Caco-2 (cell line): ENCODE results near the gene ATF4. TPM values are rescaled to one million over a fixed set of nuclear protein-coding genes. Genes with fewer than 3 reads are reported as not detected.

ENCODE experiments used
- BruUV-seq: library from RNA; stranded (reverse); fragments of 400-500 nt; replicated peaks from 2 replicates; lab custom pipeline; 2021; lab: Mats Ljungman, UMichigan
- CTCF ChIA-PET: fragments of 300-600 bp; sonication (Branson Sonifier 250); formaldehyde crosslinking; loops from one replicate; lab custom pipeline; 2022; ENCODE audit warnings: antibody characterized with exemption; lab: Charles Lee
- POLR2A ChIA-PET: fragments of 300-600 bp; sonication (Branson Sonifier 250); formaldehyde crosslinking; loops from one replicate; lab custom pipeline; 2022; ENCODE audit warnings: antibody characterized with exemption; lab: Charles Lee
- DNase-seq, 2 experiments: peaks; one replicate each; pipeline versions ENCODE4 v3.0.0 to v3.0.0-alpha.2; 2020 to 2022
- H3K27me3 ChIP-seq: replicated peaks from 2 replicates; pipeline ENCODE4 v1.6.0; 2011; ENCODE audit warnings: low read length; ENCODE audit not compliant: control insufficient read depth, insufficient read depth
- H3K36me3 ChIP-seq: 2 replicates; pipeline ENCODE4 v1.5.1; 2011; ENCODE audit warnings: low read length; ENCODE audit not compliant: control insufficient read depth, insufficient read depth
- H3K4me1 ChIP-seq: fragments of 250-450 bp; sonication (Bioruptor Pico); 2 replicates; pipeline ENCODE4 v1.5.1; 2020; ENCODE audit warnings: mild to moderate bottlenecking
- H3K4me3 ChIP-seq: 2 replicates; pipeline ENCODE4 v1.5.1; 2011; ENCODE audit warnings: low read depth, mild to moderate bottlenecking, control low read depth, low read length
- H3K9me3 ChIP-seq: fragments of 250-450 bp; sonication (Bioruptor Pico); 2 replicates; pipeline ENCODE4 v1.5.1; 2020; ENCODE audit warnings: mild to moderate bottlenecking, moderate library complexity
- H3K27ac Mint-ChIP-seq: one replicate; pipeline ENCODE4 v1.8.0; 2022; ENCODE audit warnings: mixed read lengths; ENCODE audit not compliant: unreplicated experiment
- H3K27me3 Mint-ChIP-seq: one replicate; pipeline ENCODE4 v1.8.0; 2022; ENCODE audit warnings: mixed read lengths; ENCODE audit not compliant: insufficient read depth, unreplicated experiment
- H3K36me3 Mint-ChIP-seq: one replicate; pipeline ENCODE4 v1.8.0; 2022; ENCODE audit warnings: mild to moderate bottlenecking, mixed read lengths; ENCODE audit not compliant: insufficient read depth, unreplicated experiment
- H3K4me1 Mint-ChIP-seq: one replicate; pipeline ENCODE4 v1.8.0; 2022; ENCODE audit warnings: low read depth, mixed read lengths; ENCODE audit not compliant: unreplicated experiment
- H3K4me3 Mint-ChIP-seq: one replicate; pipeline ENCODE4 v1.8.0; 2022; ENCODE audit warnings: mild to moderate bottlenecking, moderate library complexity, mixed read lengths; ENCODE audit not compliant: unreplicated experiment
- H3K9me3 Mint-ChIP-seq: one replicate; pipeline ENCODE4 v1.8.0; 2022; ENCODE audit warnings: mixed read lengths; ENCODE audit not compliant: unreplicated experiment
- intact Hi-C: fragments of 100-400 bp; cut with micrococcal nuclease; formaldehyde crosslinking; loops from one replicate; pipeline ENCODE4 v1.10.0; 2022; ENCODE audit not compliant: unreplicated experiment
- total RNA-seq: library from RNA; stranded (reverse); gene quantifications from 2 replicates; pipeline ENCODE4 v1.2.3, GENCODE V29; 2022
- TF ChIP-seq, protein P1 (sequence below), 2 experiments: fragments of 200-600 bp in 1 of 2; IDR thresholded peaks; 1 replicate in 1 of 2; 2 replicates in 1 of 2; pipeline versions ENCODE4 v1.5.1 to v1.8.0; 2011 to 2022; ENCODE audit warnings: antibody characterized with exemption in 1 of 2, control low read depth in 1 of 2, inconsistent platforms in 1 of 2, low read depth in 1 of 2, low read length in 1 of 2, mild to moderate bottlenecking in 1 of 2, moderate library complexity in 1 of 2; ENCODE audit not compliant: insufficient read depth in 1 of 2, severe bottlenecking in 1 of 2, unreplicated experiment in 1 of 2

Gene ATF4
- total RNA-seq, 1 experiment from 2014 or later: 647 TPM

DNA sequence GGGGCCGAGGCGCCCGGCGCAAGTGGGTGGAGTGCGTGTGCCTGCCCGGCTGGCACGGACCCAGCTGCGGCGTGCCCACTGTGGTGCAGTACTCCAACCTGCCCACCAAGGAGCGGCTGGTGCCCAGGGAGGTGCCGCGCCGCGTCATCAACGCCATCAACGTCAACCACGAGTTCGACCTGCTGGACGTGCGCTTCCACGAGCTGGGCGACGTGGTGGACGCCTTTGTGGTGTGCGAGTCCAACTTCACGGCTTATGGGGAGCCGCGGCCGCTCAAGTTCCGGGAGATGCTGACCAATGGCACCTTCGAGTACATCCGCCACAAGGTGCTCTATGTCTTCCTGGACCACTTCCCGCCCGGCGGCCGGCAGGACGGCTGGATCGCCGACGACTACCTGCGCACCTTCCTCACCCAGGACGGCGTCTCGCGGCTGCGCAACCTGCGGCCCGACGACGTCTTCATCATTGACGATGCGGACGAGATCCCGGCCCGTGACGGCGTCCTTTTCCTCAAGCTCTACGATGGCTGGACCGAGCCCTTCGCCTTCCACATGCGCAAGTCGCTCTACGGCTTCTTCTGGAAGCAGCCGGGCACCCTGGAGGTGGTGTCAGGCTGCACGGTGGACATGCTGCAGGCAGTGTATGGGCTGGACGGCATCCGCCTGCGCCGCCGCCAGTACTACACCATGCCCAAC, 32.4 kb upstream of the ATF4 start:
- TF ChIP-seq, protein P1, sequence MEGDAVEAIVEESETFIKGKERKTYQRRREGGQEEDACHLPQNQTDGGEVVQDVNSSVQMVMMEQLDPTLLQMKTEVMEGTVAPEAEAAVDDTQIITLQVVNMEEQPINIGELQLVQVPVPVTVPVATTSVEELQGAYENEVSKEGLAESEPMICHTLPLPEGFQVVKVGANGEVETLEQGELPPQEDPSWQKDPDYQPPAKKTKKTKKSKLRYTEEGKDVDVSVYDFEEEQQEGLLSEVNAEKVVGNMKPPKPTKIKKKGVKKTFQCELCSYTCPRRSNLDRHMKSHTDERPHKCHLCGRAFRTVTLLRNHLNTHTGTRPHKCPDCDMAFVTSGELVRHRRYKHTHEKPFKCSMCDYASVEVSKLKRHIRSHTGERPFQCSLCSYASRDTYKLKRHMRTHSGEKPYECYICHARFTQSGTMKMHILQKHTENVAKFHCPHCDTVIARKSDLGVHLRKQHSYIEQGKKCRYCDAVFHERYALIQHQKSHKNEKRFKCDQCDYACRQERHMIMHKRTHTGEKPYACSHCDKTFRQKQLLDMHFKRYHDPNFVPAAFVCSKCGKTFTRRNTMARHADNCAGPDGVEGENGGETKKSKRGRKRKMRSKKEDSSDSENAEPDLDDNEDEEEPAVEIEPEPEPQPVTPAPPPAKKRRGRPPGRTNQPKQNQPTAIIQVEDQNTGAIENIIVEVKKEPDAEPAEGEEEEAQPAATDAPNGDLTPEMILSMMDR (IDR thresholded peaks at IDR 0.05; ENCODE audit: insufficient read depth in 1 of 2, low read depth in 1 of 2, low read length in 1 of 2, severe bottlenecking in 1 of 2, unreplicated experiment in 1 of 2): no peak
- CTCF ChIA-PET: interaction anchor here (1.0 to 1.7 kb wide), 2 partner anchors 8 to 41 kb away, joined by 4 read pairs; no protein-coding TSS in a partner anchor
- no peaks in the 10 kb centered on the region for H3K27me3 ChIP-seq
- Mint-ChIP-seq H3K27me3 (no peaks in the 10 kb centered on the region), H3K4me1 (peaks cover 4% of the 10 kb centered on the region), H3K4me3 (no peak overlapping the region), H3K27ac (no peak overlapping the region), H3K9me3 (no peaks in the 10 kb centered on the region), H3K36me3 (peaks cover 11% of the 10 kb centered on the region)
- intact Hi-C loops: no loop called here
- POLR2A ChIA-PET: no interaction called here
- H3K4me3 ChIP-seq: no peak overlapping the region
- no TSS peak for BruUV-seq
- peaks cover 10% of the 10 kb centered on the region for H3K4me1 ChIP-seq
- no peaks in the 10 kb centered on the region for H3K36me3 ChIP-seq
- DNase-seq: no peak
- H3K9me3 ChIP-seq: no peaks in the 10 kb centered on the region

DNA sequence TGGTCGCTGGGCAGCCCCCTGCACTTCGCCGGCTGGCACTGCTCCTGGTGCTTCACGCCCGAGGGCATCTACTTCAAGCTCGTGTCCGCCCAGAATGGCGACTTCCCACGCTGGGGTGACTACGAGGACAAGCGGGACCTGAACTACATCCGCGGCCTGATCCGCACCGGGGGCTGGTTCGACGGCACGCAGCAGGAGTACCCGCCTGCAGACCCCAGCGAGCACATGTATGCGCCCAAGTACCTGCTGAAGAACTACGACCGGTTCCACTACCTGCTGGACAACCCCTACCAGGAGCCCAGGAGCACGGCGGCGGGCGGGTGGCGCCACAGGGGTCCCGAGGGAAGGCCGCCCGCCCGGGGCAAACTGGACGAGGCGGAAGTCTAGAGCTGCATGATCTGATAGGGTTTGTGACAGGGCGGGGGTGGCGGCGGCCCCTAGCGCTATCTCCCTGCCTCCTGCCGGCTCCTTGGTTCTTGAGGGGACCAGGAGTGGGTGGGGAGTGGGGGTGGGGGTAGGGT, 31.7 kb upstream of the ATF4 start:
- CTCF ChIA-PET: interaction anchor here (2.0 kb wide), 1 partner anchor 26 kb away, joined by 5 read pairs; no protein-coding TSS in a partner anchor
- Histone ChIP-seq H3K4me1 (peaks cover 12% of the 10 kb centered on the region), H3K27me3 (no peaks in the 10 kb centered on the region), H3K9me3 (no peaks in the 10 kb centered on the region), H3K4me3 (no peak overlapping the region), H3K36me3 (no peaks in the 10 kb centered on the region)
- Mint-ChIP-seq H3K4me1 (peaks cover 8% of the 10 kb centered on the region), H3K4me3 (no peak overlapping the region), H3K27me3 (no peaks in the 10 kb centered on the region), H3K9me3 (no peaks in the 10 kb centered on the region), H3K27ac (no peak overlapping the region), H3K36me3 (peaks cover 15% of the 10 kb centered on the region)
- POLR2A ChIA-PET: no interaction called here
- intact Hi-C loops: no loop called here
- DNase-seq: no peak
- TF ChIP-seq, protein P1 (IDR thresholded peaks at IDR 0.05; ENCODE audit: insufficient read depth in 1 of 2, low read depth in 1 of 2, low read length in 1 of 2, severe bottlenecking in 1 of 2, unreplicated experiment in 1 of 2): no peak
- BruUV-seq: no TSS peak

DNA sequence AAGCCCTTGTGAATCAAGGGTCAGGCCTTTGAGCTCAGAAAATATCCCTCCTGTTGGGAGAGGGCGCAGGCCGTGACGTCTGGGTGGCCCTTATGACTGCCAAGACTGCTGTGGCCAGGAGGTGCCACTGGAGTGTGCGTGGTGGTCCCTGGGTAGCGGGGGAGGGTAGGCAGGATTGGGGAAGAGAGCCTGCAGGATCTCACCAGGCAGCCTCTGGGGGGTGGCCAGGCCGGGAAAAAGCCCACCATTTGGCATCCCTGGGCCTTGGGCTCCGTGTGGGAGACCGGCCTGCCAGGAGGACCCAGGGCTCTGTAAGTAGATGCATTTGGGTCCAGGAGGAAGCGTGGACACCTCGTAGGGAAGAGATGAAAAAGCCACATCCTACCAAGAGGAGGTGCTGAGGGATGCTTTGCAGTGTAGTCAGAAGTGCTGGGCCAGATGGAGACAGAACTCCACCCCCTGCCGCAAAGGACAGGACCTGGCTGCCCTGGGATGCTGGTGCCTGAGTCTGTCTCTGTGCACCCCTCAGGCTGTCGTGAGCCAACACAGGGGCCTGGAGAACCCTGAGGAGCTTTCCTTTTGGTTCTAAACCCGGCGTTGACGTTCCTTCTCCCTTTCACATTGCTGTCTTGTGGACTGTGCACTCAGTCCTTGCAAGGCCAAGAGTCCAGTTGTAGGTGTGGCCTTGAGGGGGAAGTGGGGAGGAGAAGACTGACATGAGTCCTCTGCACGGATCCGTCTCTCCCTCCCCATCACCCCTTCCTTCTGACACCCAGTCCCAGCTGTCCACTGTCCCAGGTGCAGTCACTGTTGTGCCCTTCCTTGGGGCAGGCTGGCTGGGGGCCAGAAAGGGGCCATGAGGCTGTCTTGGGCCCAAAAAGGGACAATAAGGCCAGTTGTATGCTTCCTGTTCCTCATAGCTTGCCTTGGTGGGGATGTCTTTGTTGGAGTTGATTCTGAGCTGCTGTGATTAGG, 31.0 kb upstream of the ATF4 start:
- H3K36me3 Mint-ChIP-seq: peaks cover 17% of the 10 kb centered on the region
- peaks cover 11% of the 10 kb centered on the region for H3K4me1 Mint-ChIP-seq
- ChIA-PET CTCF (interaction anchor here (0.6 to 2.2 kb wide), 5 partner anchors 13 to 443 kb away, joined by 3 to 8 read pairs (median 5); partner anchors contain the start of gene MIEF1), POLR2A (interaction anchor here (0.8 to 1.4 kb wide), 3 partner anchors 15 to 40 kb away, joined by 3 to 7 read pairs (median 4); partner anchors contain the start of gene ATF4)
- H3K9me3 Mint-ChIP-seq: no peaks in the 10 kb centered on the region
- H3K27me3 Mint-ChIP-seq: no peaks in the 10 kb centered on the region
- Histone ChIP-seq H3K36me3 (no peaks in the 10 kb centered on the region), H3K27me3 (no peaks in the 10 kb centered on the region), H3K9me3 (no peaks in the 10 kb centered on the region), H3K4me3 (no peak overlapping the region), H3K4me1 (peaks cover 16% of the 10 kb centered on the region)
- TF ChIP-seq, protein P1 (IDR thresholded peaks at IDR 0.05; ENCODE audit: insufficient read depth in 1 of 2, low read depth in 1 of 2, low read length in 1 of 2, severe bottlenecking in 1 of 2, unreplicated experiment in 1 of 2): no peak
- peak overlapping the region; percentile 26 for H3K27ac Mint-ChIP-seq
- DNase-seq: no peak
- no peak overlapping the region for H3K4me3 Mint-ChIP-seq
- BruUV-seq: TSS peak; percentile 16
- intact Hi-C loops: loop anchor here (1.0 to 5.0 kb wide), 4 partner anchors 13 to 43 kb away; partner anchors contain the start of genes MIEF1 and RPS19BP1
